ENCODE data around the gene OLIG2.

The OLIG2 gene

DNA sequence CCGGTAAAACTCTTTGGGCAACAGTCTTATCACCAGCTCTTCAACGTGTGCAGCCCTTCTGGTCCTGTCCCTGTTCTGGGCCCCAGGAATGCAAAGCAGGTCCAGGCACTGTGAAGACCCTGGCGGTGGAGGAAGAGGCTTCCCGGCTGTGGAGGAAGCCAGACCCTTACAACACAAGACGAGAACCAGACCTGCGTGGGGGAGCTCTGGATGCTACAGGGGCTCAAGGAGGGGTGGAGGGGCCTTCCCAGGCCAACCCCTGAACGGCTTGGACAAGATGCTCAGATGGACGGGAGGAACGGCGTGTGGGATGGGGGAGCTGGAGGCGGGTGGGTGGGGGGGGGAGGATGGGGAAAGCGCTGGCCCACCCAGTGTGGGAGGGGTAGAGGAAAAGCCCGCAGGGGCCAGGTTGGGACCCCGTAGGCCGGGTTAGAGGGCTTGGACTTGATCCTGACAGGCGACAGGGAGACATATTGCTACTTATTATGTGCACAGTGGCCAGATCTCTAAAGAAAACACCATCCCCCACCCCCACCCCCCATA is 5.1 kb upstream of the OLIG2 start:
- DNase-seq = no peak

DNA sequence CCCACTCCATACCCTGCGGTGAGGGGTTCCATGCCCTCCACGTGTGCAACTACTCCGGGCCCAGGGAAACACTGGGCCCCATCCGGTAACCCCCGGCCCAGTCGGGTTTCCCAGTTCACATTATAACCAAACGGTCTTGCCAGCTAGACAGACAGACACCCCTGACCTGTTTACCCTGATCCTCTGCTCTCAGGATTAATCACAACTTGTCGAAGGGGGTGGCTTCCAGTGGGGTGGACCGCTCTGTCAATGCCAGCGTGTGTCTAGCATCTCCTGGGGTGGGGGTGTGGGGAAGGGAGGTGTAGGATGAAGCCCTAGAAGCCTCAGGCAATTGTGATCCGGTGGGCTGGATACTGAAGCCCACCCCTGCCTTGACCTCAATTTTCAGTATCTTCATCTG is 4.6 kb upstream of the OLIG2 start:
- no peak for DNase-seq

DNA sequence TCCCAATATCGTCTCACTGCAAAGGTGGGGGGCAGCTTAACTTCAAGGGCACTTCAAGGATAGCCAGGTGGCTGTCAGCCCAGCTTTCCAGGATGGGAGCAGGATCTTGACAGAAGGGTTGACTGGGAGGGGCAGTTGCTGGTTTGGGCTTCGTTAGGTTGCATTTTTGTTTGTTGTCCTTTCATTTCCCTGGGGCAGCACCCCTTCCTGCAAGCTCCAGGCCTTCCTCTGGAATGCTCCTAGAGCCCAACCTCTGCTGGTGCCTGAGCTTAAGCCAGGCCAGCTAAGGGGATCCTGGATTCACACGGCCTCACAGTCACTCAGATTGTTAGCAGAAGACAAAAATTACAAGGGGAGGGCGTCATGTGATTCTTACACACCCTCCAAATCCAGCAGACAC is 4.1 kb upstream of the OLIG2 start:
- no peak for DNase-seq

DNA sequence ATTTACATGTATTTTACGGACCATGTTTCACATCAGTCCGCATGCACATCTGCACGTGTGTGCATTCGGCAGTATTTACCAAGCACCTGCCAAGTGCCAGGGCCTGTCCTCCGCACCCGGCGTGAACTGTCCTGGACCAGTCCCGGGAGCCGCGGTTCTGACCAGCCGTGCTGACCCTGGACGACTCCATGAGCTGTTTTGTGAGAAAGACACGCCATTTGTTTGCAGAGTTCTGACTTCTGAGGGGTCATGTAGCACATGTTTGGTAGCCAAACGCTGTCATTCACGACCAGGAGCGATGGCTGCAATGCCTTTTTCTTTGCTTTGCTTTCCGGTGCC is 3.3 kb upstream of the OLIG2 start:
- DNase-seq = no peak

DNA sequence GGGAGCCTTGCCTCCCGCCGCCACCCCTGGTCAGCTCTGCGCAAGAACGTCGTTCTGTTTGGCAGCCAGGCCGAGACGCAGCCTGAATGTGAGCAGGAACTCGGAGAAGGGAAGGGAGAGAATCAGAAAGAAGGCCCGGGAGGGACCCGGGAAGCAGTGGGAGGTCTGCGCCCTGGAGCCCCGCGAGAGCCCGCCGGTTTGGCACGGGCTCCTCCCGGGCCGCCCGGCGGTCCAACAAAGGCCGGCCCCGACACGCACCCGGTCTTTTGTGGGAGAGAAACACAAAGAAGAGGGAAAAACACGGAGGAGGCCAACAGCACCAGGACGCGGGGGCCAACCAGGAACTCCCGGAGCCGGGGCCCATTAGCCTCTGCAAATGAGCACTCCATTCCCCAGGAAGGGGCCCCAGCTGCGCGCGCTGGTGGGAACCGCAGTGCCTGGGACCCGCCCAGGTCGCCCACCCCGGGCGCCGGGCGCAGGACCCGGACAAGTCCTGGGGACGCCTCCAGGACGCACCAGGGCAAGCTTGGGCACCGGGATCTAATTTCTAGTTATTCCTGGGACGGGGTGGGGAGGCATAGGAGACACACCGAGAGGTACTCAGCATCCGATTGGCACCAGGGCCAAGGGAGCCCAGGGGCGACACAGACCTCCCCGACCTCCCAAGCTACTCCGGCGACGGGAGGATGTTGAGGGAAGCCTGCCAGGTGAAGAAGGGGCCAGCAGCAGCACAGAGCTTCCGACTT is 2.7 kb upstream of the OLIG2 start:
- DNase-seq = no peak

DNA sequence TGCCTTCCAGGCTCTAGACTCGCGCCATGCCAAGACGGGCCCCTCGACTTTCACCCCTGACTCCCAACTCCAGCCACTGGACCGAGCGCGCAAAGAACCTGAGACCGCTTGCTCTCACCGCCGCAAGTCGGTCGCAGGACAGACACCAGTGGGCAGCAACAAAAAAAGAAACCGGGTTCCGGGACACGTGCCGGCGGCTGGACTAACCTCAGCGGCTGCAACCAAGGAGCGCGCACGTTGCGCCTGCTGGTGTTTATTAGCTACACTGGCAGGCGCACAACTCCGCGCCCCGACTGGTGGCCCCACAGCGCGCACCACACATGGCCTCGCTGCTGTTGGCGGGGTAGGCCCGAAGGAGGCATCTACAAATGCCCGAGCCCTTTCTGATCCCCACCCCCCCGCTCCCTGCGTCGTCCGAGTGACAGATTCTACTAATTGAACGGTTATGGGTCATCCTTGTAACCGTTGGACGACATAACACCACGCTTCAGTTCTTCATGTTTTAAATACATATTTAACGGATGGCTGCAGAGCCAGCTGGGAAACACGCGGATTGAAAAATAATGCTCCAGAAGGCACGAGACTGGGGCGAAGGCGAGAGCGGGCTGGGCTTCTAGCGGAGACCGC is 2.0 kb upstream of the OLIG2 start:
- no peak for DNase-seq

DNA sequence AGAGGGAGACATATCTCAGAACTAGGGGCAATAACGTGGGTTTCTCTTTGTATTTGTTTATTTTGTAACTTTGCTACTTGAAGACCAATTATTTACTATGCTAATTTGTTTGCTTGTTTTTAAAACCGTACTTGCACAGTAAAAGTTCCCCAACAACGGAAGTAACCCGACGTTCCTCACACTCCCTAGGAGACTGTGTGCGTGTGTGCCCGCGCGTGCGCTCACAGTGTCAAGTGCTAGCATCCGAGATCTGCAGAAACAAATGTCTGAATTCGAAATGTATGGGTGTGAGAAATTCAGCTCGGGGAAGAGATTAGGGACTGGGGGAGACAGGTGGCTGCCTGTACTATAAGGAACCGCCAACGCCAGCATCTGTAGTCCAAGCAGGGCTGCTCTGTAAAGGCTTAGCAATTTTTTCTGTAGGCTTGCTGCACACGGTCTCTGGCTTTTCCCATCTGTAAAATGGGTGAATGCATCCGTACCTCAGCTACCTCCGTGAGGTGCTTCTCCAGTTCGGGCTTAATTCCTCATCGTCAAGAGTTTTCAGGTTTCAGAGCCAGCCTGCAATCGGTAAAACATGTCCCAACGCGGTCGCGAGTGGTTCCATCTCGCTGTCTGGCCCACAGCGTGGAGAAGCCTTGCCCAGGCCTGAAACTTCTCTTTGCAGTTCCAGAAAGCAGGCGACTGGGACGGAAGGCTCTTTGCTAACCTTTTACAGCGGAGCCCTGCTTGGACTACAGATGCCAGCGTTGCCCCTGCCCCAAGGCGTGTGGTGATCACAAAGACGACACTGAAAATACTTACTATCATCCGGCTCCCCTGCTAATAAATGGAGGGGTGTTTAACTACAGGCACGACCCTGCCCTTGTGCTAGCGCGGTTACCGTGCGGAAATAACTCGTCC is 1.3 kb upstream of the OLIG2 start:
- no peak for DNase-seq

DNA sequence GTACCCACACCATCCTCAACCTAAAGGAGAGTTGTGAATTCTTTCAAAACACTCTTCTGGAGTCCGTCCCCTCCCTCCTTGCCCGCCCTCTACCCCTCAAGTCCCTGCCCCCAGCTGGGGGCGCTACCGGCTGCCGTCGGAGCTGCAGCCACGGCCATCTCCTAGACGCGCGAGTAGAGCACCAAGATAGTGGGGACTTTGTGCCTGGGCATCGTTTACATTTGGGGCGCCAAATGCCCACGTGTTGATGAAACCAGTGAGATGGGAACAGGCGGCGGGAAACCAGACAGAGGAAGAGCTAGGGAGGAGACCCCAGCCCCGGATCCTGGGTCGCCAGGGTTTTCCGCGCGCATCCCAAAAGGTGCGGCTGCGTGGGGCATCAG is 638 bp upstream of the OLIG2 start:
- DNase-seq = no peak

DNA sequence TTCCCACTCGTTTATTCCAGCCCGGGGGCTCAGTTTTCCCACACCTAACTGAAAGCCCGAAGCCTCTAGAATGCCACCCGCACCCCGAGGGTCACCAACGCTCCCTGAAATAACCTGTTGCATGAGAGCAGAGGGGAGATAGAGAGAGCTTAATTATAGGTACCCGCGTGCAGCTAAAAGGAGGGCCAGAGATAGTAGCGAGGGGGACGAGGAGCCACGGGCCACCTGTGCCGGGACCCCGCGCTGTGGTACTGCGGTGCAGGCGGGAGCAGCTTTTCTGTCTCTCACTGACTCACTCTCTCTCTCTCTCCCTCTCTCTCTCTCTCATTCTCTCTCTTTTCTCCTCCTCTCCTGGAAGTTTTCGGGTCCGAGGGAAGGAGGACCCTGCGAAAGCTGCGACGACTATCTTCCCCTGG is 716 bp downstream of the OLIG2 start:
- DNase-seq = no peak

DNA sequence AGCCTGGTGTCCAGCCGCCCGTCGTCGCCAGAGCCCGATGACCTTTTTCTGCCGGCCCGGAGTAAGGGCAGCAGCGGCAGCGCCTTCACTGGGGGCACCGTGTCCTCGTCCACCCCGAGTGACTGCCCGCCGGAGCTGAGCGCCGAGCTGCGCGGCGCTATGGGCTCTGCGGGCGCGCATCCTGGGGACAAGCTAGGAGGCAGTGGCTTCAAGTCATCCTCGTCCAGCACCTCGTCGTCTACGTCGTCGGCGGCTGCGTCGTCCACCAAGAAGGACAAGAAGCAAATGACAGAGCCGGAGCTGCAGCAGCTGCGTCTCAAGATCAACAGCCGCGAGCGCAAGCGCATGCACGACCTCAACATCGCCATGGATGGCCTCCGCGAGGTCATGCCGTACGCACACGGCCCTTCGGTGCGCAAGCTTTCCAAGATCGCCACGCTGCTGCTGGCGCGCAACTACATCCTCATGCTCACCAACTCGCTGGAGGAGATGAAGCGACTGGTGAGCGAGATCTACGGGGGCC is 1.2 kb downstream of the OLIG2 start:
- no peak for DNase-seq

DNA sequence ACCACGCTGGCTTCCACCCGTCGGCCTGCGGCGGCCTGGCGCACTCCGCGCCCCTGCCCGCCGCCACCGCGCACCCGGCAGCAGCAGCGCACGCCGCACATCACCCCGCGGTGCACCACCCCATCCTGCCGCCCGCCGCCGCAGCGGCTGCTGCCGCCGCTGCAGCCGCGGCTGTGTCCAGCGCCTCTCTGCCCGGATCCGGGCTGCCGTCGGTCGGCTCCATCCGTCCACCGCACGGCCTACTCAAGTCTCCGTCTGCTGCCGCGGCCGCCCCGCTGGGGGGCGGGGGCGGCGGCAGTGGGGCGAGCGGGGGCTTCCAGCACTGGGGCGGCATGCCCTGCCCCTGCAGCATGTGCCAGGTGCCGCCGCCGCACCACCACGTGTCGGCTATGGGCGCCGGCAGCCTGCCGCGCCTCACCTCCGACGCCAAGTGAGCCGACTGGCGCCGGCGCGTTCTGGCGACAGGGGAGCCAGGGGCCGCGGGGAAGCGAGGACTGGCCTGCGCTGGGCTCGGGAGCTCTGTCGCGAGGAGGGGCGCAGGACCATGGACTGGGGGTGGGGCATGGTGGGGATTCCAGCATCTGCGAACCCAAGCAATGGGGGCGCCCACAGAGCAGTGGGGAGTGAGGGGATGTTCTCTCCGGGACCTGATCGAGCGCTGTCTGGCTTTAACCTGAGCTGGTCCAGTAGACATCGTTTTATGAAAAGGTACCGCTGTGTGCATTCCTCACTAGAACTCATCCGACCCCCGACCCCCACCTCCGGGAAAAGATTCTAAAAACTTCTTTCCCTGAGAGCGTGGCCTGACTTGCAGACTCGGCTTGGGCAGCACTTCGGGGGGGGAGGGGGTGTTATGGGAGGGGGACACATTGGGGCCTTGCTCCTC is 1.9 kb downstream of the OLIG2 start:
- DNase-seq = no peak

DNA sequence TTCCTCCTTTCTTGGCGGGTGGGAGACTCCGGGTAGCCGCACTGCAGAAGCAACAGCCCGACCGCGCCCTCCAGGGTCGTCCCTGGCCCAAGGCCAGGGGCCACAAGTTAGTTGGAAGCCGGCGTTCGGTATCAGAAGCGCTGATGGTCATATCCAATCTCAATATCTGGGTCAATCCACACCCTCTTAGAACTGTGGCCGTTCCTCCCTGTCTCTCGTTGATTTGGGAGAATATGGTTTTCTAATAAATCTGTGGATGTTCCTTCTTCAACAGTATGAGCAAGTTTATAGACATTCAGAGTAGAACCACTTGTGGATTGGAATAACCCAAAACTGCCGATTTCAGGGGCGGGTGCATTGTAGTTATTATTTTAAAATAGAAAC is 2.5 kb downstream of the OLIG2 start:
- DNase-seq = no peak

DNA sequence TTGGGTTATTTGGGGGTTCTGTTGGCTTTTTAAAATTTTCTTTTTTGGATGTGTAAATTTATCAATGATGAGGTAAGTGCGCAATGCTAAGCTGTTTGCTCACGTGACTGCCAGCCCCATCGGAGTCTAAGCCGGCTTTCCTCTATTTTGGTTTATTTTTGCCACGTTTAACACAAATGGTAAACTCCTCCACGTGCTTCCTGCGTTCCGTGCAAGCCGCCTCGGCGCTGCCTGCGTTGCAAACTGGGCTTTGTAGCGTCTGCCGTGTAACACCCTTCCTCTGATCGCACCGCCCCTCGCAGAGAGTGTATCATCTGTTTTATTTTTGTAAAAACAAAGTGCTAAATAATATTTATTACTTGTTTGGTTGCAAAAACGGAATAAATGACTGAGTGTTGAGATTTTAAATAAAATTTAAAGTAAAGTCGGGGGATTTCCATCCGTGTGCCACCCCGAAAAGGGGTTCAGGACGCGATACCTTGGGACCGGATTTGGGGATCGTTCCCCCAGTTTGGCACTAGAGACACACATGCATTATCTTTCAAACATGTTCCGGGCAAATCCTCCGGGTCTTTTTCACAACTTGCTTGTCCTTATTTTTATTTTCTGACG is 3.1 kb downstream of the OLIG2 start:
- no peak for DNase-seq

DNA sequence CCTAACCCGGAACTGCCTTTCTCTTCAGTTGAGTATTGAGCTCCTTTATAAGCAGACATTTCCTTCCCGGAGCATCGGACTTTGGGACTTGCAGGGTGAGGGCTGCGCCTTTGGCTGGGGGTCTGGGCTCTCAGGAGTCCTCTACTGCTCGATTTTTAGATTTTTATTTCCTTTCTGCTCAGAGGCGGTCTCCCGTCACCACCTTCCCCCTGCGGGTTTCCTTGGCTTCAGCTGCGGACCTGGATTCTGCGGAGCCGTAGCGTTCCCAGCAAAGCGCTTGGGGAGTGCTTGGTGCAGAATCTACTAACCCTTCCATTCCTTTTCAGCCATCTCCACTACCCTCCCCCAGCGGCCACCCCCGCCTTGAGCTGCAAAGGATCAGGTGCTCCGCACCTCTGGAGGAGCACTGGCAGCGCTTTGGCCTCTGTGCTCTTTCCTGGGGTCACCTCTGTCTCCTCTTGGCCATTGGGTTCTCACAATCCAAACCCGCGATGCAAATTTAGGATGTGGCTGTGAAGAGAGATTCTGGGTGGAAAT is 3.7 kb downstream of the OLIG2 start:
- DNase-seq = no peak

DNA sequence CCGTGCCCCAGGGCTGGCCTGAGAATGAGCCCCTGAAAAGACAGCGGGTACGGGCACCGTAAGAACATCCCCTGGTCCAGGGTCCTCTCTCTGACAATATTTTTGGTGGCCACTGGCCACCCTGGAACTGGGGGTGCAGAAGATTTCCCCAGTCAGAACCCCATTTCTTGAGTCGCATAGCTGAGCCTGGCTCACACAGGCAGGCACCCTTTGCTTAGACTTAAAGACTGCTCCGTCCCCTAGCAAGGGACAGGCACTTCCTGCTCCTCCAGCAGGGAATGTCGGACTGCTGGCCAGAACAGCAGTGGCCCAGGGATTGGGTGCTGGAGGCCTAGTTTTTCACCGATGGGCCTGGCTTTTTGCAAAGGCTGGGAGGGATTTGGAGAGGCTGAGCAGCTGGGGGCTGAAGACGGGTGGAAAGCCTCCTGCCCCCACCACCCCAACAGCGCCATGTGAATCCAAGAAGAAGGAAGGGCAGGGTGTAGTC is 4.3 kb downstream of the OLIG2 start:
- DNase-seq = no peak

DNA sequence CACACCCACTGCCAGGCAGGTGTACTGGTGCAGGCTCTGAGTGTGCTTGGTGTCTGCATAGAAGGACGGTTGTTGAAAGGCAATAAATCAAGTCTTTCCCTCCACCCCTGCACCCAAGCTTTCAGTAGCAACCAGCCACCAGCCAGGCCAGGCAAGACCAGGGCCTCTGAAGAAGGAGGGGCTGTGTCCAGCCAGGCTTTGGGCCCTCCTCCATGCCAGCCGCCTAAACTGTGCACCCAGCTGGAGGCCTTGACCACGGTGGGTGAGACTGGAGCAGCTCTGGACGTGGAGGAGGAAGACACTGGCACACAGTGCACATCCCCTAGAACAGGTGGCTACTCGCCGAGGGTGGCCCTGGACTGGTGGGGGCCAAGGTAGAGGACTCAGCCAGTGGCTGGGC is 4.9 kb downstream of the OLIG2 start:
- DNase-seq = no peak

DNA sequence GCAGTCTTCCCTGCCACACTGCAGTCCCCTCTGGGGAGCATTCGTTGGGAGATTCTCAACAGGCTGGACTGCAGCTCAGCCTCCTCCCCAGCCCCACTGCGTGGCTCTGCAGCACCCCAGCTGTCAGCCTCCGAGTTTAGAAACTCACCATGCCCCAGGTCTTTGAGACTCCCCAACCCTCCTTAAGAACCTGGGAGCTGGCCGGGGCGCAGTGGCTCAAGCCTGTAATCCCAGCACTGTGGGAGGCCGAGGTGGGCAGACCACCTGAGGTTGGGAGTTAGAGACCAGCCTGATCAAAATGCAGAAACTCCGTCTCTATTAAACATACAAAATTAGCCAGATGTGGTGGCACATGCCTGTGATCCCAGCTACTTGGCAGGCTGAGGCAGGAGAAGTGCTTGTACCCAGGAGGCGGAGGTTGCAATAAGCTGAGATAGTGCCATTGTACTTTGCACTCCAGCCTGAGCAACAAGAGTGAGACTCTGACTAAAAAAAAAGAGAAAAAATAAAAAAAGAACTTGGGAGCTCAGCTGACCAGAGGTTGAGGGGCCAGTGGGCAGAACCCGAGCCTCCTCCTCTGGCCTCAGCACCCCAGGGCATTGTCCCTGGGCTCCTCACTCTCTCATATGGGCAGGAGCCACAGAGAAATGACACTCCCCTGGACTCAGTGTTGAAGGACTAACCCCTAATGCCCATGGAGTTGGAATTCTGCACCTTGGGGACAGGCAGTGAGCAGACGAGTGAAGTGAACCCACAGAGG is 5.6 kb downstream of the OLIG2 start:
- DNase-seq = no peak

DNA sequence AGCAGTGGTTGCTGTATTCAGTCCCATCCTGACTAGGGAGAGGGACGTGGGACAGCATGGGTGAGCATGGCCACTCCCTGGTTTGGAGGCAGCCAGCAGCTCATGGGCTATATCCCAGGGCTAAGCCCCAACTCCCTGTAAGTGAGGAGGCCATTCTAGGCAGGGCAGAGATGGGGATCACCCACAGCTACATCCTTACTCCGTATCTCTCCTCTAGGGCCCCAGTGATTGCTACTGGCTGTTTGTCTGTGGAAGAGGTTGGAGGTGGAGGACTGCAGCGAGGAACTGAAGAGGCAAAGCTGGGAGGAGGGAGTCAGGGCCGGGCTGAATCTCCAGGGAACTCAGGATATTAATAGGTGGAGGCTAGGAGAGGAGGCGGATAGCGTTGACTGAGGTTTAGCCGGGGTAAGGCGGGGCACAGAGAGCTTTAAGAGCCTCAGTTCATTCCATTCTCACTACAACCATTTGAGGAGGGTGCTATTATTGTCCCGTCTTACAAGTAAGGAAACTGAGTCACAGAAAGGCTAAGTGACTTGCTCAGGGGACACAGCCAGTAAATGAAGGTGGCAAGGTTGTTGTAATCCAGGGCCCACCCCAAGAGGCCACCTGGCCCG is 6.8 kb downstream of the OLIG2 start:
- no peak for DNase-seq

DNA sequence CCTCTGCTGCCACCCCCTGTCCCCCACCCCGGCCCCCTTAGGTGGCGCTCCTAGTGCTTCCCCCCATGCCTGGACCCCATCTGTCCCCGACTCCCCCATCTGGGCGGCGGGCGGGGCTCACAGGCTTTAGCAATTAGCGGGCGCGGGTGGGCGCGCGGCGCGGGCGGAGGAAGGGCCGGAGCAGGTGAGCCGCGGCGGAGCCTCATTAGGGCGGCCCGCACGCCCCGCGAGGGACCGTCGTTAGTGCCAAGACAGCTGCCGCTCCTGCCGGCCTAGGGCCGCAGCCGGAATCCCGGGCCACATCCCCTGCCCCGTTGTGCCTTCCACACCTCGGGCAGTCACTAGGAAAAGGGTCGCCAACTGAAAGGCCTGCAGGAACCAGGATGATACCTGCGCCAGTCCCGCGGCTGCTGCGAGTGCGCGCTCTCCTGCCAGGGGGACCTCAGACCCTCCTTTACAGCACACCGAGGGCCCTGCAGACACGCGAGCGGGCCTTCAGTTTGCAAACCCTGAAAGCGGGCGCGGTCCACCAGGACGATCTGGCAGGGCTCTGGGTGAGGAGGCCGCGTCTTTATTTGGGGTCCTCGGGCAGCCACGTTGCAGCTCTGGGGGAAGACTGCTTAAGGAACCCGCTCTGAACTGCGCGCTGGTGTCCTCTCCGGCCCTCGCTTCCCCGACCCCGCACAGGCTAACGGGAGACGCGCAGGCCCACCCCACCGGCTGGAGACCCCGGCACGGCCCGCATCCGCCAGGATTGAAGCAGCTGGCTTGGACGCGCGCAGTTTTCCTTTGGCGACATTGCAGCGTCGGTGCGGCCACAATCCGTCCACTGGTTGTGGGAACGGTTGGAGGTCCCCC is 7.6 kb downstream of the OLIG2 start:
- no peak for DNase-seq

All from fibroblast of skin of back (primary cell).